Stimulated activated naive CD4-positive, alpha-beta T cell (primary cell): ENCODE measurements around the gene HSD17B8.

Experiments
- DNase-seq, 6 experiments: peaks; one replicate each; lab custom pipeline; 2025; lab: John Stamatoyannopoulos, UW

Gene HSD17B8

DNA sequence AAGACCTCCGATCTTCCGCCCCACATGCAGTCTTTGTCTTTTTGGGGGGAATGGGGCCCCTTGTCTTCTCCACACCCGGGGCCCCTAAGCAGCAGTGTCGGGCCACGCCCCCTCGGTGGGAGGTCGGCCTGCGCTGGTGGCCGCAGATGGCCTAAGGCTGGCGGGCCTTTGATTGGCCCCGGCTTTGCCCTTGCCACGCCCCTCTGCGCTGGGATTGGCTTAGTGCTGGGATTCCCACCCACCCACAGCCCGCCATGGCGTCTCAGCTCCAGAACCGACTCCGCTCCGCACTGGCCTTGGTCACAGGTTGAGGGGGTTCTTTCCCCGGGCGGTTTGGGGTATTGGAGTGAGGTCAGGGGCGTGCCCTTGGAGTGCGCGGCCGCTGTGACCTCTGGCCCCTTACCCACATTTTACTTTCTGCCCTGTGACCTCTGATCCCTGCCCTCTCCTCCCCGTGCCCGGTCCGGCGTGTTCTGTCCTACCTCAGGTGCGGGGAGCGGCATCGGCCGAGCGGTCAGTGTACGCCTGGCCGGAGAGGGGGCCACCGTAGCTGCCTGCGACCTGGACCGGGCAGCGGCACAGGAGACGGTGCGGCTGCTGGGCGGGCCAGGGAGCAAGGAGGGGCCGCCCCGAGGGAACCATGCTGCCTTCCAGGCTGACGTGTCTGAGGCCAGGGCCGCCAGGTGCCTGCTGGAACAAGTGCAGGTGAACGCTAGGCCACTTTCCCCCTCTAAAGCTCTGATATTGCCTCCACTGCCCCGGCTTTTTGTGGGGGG lies at the start of gene HSD17B8:
Gene HSD17B8 (plus strand): TSS at position 241 of the 776 bp plus-strand sequence. CDS start 14 bp downstream, at position 255.
- peak; percentile 67 to 88 (median 77) for DNase-seq

DNA sequence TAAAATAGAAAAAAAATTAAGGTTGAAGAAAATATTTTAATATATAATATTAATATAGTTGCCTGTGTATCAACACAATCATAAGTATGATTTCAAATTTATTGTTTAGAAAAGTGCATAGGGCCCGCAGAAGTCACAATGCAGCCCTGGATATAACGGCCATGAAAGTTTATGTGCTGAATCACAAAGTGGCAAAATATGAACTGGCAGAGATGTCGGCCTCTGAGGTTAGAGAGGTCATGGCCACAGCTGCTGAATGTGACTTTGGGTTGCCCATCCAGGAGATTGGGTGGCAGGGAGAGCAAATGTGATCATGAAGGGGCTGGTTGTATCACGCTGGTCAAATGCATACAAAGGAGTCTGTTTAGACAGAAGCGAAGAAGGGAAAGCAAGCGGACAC lies 47.9 kb upstream of the HSD17B8 start:
- no peak for DNase-seq

DNA sequence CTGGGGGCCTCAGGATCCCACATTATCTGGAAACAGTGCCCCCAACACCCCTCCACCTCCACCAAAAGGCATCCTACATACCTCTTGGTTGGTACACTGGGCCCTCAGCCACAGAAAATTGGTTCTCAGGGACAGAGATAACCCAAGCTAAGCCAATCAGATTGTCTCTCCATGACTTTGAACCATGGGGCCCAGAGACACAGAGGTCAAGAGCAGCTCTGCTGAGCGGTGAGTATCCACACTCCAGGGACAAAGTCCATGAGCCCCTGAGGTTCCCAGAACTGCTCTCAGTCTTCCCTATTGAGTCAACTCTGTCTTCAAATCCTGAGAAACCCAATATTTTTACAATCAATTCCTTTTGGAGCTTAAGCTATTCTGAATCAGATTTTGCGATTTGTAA lies 47.5 kb upstream of the HSD17B8 start:
- DNase-seq, result no peak

DNA sequence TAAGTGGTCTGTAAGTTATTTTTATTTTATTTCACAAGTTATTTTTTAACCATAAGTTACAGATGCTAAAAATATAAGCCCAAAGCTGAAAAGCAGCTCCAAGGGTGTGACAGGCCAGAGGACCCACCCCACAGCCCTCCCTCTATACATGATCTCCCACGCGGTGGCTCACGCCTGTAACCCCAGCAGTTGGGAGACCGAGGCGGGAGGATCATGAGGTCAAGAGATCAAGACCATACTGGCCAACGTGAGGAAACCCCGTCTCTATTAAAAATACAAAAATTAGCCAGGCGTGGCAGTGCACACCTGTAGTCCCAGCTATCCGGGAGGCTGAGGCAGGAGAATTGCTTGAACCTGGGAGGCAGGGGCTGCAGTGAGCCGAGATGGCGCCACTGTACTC lies 44.4 kb upstream of the HSD17B8 start:
- no peak for DNase-seq

DNA sequence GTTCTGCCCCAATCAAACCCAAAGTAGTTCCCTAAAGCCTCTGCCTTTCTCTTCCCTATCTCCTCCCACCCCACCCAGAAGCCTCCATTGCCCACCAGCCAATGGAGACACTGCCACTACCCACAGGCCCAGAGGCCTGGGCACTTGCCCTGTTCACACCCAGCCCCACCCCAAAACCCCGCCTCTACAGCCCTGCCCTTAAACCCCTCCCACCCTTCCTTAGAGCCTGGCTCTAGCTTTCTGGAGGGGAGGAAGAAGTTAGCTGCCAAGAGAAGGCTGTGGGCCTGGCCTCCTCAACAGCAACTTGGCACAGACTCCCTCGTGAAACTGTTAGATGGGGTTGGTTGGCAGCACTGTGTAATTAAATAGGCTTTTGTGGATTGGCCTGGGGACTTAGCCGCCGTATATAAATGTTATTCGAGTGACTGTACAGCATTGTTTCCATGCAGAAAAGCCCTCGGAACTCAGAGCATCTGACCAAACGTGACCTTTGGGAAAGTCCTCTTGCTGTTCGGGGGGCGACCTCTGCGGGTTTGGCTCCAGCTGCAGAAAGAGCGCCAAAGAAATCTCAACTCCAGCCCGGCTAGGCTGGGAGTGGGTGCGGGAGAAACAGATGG lies 43.6 kb upstream of the HSD17B8 start:
- DNase-seq, result no peak

DNA sequence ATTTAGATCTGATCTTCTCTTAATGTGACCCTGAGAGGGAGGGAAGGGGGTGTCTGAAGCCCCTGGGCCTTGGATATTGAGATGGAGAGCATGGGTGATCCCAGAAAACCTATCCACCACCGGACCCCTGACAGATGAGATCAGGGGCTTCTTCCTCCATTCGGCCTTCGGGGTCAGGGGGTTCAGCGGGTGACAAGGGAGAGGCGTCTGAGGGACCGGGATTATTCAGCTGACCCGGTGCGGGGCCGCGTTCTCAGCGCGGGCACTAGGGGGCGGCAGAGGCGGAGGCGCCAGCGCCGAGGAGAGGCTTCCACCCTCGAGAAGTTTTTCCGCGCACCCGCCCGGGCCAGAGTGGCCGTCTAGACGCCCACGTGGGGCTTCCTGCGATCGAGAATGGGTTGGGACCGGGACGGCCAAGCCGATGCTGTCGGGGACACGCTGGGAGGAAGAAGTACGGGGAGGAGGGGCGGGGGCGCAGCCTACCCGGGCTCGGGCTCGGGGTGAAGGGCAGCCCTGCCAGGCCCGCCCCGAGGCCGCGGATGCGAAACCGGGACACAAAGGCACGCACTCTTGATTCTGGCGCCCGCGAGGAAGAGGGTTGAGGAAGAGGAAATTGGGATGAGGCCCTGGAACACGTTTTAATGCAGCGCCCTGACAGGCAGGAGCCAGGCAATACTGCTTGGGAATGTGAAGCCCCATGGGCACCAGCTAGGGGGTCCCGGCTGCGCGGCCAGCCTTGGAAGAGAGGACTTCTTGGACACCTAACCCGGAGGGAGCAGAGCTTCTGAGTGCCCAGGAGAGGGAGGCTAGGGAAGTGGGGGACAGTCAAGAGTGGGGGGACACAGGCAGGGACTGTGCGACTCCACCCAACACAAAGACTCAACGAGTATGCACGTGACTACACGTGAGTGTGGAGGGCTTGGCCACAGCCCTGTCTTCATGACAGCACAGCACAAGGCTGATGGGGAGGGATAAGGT lies 42.8 kb upstream of the HSD17B8 start:
- peak; percentile 56 to 85 (median 76) for DNase-seq

DNA sequence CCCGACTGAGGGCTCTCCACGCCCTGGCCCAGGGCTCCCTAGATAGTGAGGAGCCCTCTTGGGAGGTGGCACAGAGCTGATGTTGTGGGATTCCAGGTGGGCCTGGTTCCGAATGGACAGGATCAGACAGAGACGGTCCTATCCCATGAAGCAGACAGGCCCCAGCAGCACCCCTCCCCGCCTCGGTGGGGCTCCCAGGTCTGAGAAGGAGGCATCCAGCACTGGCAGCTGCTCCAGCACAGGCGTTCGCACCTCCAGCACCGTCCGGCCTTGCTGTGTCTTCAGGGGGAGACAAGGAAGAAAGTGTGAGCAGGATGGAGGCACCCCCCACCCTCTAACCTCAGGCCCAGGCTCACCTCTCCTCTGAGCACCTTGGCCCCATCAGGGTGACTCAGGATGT lies 40.9 kb upstream of the HSD17B8 start:
- no peak for DNase-seq

DNA sequence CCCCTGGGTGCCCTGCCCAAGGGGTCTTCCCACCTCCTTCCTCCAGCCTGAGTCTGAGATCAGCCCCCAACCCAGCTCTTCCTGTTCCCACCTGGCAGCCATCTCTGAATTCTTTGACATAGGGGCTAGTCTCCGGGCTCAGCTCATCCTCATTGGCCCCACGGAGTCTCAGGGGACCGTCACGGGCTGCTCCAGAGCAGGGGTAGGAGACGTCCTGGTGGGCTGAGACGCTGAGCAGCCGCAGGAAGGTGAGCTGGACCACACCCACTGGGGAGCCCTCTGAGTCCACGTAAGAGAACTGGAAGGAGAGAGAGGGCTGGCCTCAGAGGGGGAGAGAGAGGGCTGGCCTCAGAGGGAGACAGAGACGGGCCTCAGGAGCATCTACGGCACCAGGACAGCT lies 40.3 kb upstream of the HSD17B8 start:
- no peak for DNase-seq

DNA sequence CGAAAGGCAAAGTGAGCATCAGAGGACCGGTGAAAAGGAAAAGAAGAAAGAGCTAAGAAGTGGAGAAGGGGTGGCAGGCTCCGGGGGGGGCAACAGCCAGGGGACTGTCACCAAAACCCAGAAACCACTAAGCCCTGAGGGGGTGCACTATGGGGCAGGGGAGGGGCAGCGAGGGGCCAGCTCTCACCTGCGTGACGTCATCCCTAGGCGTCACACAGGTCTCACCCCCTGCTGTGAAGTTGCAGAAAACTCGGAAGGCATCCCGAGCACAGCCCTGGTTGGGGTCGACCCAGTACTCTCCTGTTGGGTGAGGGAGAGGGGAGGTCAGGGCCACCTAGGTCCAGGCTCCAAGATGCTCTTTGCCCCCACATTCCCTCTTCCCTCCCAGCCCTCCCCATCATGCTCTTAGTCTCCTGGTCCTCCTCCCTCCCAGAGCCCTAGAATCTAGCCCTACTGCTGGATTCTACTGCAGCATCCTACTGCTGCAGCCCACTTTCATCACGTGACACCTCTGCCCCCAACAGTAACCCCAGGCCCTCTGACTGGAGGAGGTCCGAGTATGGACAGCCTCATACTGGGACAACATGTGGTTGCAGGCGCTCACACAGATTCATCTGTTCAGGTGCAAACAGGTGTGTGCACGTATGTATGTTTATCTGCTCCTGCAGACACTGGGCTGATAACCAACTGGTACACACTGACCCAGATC lies 39.6 kb upstream of the HSD17B8 start:
- DNase-seq, result no peak

DNA sequence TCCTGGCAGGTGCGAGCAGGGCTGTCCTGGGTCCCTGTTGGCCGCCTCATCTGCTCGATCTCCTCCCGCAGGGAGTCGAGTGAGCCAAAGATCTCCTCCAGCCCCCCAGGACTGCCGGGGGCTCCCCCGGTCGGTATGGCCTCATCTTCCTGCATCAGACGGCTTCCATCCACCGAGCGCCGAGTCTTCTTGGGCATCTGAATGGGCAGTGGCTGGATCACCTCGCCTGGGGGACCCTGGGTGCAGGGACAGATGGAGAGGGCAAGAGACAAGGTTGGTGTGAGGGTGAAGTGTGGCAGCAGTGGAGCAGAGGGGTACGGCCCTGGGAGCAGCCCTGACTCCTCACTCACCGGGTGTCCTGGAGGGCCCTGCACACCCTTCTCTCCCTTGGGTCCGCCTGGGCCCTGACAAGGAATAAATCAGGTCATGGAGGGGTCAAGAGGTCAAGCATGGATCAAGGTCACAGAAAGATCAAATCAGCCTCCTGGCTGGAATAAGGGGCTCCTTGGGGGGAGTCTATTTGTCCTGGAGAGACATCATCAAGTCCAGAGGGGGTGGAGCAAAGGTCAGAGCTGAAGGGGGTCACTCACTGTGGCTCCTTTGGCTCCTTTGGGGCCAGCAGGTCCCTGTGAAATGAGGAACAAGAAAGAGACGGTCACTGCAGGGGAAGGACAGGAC lies 38.7 kb upstream of the HSD17B8 start:
- no peak for DNase-seq

DNA sequence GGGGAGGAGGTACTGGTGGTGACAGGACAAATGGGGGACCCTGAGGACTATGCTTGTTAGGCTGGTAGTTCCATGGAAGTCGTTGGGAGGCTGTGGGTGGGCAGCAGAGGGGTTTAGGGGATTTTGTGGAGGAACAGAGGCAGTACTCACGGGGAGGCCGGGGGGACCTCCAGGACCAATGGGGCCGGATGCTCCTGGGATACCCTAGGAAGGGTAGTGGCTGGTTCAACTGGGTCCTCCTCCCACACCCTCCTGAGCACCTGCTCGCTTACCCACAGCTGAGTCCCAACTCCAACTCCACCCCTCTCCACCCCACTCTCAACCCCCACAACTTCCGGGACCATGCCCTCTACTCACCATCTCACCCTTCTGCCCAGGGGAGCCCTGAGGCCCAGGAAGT lies 38.1 kb upstream of the HSD17B8 start:
- DNase-seq, result no peak

DNA sequence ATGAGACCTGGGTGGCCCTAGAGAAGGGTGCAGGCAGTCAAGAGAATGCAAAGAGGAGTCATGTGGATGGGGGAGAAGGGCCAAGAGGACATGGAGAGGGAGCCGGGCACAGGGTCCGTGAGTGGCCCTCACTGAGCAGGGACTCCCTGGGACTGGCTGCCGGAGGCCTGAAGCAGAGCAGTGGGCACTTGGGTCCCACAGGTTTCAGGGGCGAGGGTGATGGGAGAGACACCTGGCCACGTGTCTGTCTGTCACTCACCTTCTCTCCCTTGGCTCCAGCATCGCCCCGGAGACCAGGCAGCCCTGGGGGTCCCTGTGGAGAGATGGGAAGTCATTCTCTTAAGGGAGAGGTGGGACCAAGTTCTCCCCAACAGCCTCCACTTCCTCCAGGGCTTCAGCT lies 37.6 kb upstream of the HSD17B8 start:
- no peak for DNase-seq

DNA sequence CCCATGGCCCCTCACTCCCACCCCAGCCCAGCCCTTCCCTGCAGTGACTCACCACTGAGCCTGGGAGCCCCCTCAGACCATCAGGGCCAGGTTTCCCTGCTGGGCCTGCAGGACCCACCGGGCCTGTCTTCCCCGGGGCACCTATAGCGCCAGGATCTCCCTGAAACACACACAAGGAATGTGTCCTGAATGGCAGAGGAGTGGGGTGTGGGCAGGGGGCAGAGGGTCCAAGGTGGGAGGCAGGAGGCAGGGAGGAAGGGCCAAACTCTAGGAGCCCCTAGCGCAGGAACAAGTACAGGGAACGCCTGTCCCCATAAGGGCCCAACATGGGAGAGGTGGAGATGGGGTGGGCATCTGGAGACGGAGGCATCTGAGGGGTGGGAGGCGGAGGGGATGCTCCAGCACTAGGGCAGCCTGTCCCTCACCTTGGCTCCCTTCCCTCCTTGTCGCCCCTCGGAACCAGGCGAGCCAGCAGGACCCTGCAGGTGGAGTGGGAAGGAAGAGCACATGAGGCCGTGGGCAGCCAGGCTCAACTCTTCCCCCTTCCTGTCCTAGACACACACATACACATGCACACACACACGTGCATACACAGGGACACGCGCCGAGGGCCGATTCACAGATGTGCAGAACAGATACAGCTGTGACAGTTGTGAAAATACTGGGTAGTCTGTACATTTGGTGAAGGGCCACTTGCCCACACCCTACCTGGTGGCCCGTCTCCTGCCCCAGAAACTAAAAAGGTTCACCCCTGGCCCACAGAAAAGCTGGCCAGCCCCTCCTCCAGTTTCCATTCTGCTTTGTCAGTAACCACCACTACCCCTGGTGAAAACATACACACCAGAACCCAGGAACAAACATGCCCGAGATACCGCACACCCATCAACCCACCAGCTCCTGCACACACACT lies 36.8 kb upstream of the HSD17B8 start:
- DNase-seq, result no peak

DNA sequence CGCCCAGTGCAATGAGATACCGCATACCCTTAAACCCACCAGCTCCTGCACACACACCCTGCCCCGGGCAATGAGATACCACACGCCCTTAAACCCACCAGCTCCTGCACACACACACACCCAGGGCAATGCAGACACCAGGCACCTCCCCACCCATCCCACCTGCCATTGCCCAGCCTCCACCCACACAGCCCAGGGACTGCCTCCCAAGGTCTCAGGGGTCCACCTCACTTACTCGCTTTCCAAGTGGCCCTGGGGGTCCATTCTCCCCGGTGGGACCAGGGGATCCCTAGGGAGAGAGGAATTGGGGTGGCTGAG lies 36.2 kb upstream of the HSD17B8 start:
- no peak for DNase-seq

DNA sequence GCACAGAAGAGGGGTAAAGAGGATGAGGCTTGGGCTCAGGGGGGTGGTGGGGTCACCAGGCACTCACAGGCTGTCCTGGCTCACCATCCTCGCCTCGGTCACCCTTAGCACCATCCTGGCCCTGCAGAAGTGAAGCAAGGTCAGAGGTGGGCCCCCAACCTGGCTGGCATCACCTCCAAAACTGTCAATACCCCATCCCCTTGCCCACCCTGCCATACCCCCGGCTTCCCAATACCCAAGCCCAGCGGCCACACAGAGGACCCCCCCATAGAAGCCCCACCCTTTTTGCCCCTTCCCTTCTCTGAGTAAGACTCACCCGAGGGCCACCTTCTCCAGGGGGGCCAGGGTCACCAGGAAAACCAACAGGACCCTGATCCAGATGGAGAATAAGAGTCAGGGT lies 35.8 kb upstream of the HSD17B8 start:
- no peak for DNase-seq

DNA sequence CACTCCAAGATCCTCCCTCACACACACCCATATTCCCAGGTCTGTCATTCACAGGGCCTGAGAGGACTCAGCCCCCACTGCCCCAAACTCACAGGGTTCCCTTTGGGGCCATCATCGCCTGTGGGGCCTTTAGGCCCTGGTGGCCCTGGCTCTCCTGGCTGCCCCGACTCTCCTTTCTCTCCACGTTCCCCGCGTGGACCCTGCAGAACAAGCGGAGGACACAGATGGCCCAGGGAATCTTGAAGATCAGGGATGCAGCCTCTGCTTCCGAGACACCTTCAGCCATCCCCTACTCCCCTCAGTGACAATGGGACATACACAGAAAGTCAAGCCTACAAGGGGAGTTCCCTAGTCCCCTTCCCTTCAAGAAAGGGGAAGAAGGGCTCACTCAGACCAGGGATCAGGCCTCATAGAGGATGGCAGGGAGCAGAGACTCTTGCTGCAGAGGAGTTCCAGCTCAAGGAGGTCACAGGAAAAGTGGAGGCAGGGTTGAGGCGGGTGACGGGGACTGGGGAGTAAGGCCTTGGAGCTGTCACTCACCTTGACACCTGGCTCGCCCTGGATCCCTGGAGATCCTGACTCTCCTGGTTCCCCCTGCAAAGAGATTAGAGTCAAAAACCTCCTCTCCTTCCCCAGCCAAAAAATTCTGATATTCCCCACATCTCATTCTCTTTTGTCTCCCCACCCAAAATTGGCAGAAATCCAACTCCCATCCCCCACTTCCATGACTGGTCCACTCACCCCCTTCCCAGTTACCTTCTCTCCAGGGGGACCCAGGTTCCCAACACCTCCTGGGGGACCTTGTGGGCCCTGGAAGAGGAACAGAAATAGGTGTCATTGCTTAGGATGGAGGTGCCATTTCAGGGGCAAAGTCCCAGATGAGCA lies 34.9 kb upstream of the HSD17B8 start:
- no peak for DNase-seq

DNA sequence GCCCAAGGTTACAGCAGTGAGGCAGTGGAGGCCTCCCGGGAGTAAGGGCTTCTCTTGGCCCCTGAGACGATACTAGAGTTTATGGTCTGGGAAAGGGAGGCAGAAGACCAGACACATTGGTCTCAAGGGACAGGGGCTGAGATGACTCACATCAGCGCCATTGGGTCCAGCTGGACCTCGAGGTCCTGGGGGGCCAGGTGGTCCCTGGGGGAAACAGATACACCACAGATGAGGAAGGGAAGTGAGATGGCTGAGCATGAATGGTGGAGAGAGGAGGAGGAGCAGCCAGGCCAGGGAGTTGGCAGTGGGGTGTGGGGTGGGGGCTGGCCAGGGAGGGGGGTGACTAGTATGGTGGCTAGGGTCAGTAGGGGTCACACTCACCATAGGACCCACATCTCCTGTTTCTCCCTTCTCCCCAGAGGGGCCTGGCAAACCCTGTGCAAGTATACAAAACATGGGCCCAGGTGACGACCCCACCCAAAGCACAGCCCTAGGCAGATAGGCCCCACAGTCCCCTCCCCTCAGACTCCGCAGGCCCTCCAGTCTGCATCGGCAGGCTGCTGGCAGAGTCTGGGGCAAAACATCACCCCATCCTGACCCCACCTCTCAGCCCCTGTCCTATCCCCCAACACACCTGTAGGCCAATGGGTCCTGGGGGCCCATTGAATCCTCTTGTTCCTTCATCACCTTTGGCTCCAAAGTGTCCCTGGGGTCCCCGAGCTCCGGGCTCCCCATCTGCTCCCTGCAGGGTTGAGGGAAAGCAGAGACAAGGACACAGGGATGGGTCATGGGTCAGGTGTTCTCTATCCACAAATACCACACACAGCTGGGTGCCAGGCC lies 34.1 kb upstream of the HSD17B8 start:
- DNase-seq, result no peak
